Right cardiac atrium (tissue), 5 donors: ENCODE results near the gene FHIT. TPM values are rescaled to one million over a fixed set of nuclear protein-coding genes. Genes with fewer than 3 reads are reported as not detected.
"Not testable (repeated sequence)": the region's sequence is repeated elsewhere in the genome, so short reads cannot be mapped to it uniquely, and the experiment has no call there.

ENCODE experiments used
- ATAC-seq, 2 donors: fragments of 200-7000 bp; cut with Tn5 transposase; one replicate each; pipeline versions ENCODE4 v1.8.0 to v1.9.1; 2020; ENCODE audit warnings: moderate library complexity in 2 of 2, mild to moderate bottlenecking in 1 of 2
- DNase-seq, 3 donors: peaks; one replicate each; pipeline ENCODE4 v3.0.0-alpha.2; 2020
- H3K27ac ChIP-seq: one replicate; pipeline ENCODE4 v1.5.1; 2013; ENCODE audit warnings: mild to moderate bottlenecking, low read length, control low read depth, moderate library complexity
- H3K27me3 ChIP-seq: one replicate; pipeline ENCODE4 v1.6.1; 2013; ENCODE audit not compliant: control insufficient read depth, insufficient read depth
- H3K4me1 ChIP-seq: one replicate; pipeline ENCODE4 v1.6.1; 2013; ENCODE audit warnings: low read length; ENCODE audit not compliant: control insufficient read depth, insufficient read depth
- H3K4me3 ChIP-seq: one replicate; pipeline ENCODE4 v1.5.1; 2013; ENCODE audit warnings: low read length, control low read depth
- H3K9me3 ChIP-seq: one replicate; pipeline ENCODE4 v1.6.1; 2013; ENCODE audit warnings: low read length; ENCODE audit not compliant: control insufficient read depth
- WGBS: extraction: QIAGEN DNeasy Blood & Tissue Kit; methylation state at CpG from one replicate; pipeline ENCODE4 v1.1.7; 2013; 5-methylcytosine and 5-hydroxymethylcytosine counted together
- intact Hi-C, 4 donors: fragments of 100-400 bp; cut with DNase I; formaldehyde crosslinking; loops; one replicate each; pipeline versions ENCODE4 v1.11.0 to v1.14.0; 2022 to 2023
- polyA plus RNA-seq: library from polyadenylated mRNA; stranded (reverse); fragments of 200-250 nt; gene quantifications from one replicate; pipeline ENCODE4 v1.2.3, GENCODE V29; 2013
- total RNA-seq, 4 donors: library from RNA; stranded (reverse); fragmentation: NEBNext Ultra II Directional; extraction: Animal tissue kit (Norgen Biotek cat#: 25700); gene quantifications; one replicate each; pipeline ENCODE4 v1.2.1, GENCODE V29; 2021
- donor health status: healthy with polysubstance abuse.
- donor health status: DM: no; HTN: yes; CAD: no.
- donor health status: DM: no; HTN: no; CAD: no.
- donor health status: DM: no; HTN: yes; CAD: no; lungs with severe emphysema.
- donor health status: DM: yes; HTN: yes; CAD: no.

Gene FHIT
- total and polyA plus RNA-seq, 5 donors = 16.5 to 25.8 (median 21.4) TPM

GRCh38 chr3:59810606-59811005, 1440.6 kb downstream of the FHIT start:
- 70% methylated on average over 2 of the region's 2 CpGs for WGBS
- intact Hi-C loops = no loop called here
- Histone ChIP-seq H3K27me3 (no peaks in the 10 kb centered on the region), H3K4me3 (no peak overlapping the region), H3K27ac (no peak overlapping the region), H3K9me3 (no peaks in the 10 kb centered on the region), H3K4me1 (peaks cover 6% of the 10 kb centered on the region)
- no peak for ATAC-seq
- DNase-seq = no peak

GRCh38 chr3:59809710-59810444, 1441.4 kb downstream of the FHIT start:
- no peaks in the 10 kb centered on the region for H3K9me3 ChIP-seq
- no peak overlapping the region for H3K4me3 ChIP-seq
- peaks cover 6% of the 10 kb centered on the region for H3K4me1 ChIP-seq
- no peaks in the 10 kb centered on the region for H3K27me3 ChIP-seq
- intact Hi-C loops = no loop called here
- DNase-seq (no peak), ATAC-seq (peak in 1 of 2 donors; percentile 62)
- WGBS = 62% methylated on average over 8 of the region's 8 CpGs
- no peak overlapping the region for H3K27ac ChIP-seq

GRCh38 chr3:59809016-59809415, 1442.2 kb downstream of the FHIT start:
- no peaks in the 10 kb centered on the region for H3K27me3 ChIP-seq
- 67% methylated on average over 4 of the region's 4 CpGs for WGBS
- no peak overlapping the region for H3K4me3 ChIP-seq
- no peak for ATAC-seq
- H3K9me3 ChIP-seq = no peaks in the 10 kb centered on the region
- DNase-seq = no peak
- no peak overlapping the region for H3K27ac ChIP-seq
- intact Hi-C loops = no loop called here
- H3K4me1 ChIP-seq = peaks cover 6% of the 10 kb centered on the region

- no peak for ATAC-seq
- 88% methylated on average over 7 of the region's 7 CpGs for WGBS
Observed at GRCh38 chr3:59808446-59808845, 1442.8 kb downstream of the FHIT start.

GRCh38 chr3:59803268-59803667, 1448.0 kb downstream of the FHIT start:
- Histone ChIP-seq H3K9me3 (no peaks in the 10 kb centered on the region), H3K4me1 (no peaks in the 10 kb centered on the region), H3K4me3 (no peak overlapping the region), H3K27ac (no peak overlapping the region), H3K27me3 (no peaks in the 10 kb centered on the region)
- WGBS = 88% methylated on average over 11 of the region's 11 CpGs
- intact Hi-C loops = no loop called here
- DNase-seq (no peak), ATAC-seq (no peak)

More at GRCh38 chr3:59808446-59808845, 1442.8 kb downstream of the FHIT start:
- no peak for DNase-seq
- Histone ChIP-seq H3K27ac (no peak overlapping the region), H3K9me3 (no peaks in the 10 kb centered on the region), H3K27me3 (no peaks in the 10 kb centered on the region), H3K4me1 (peaks cover 6% of the 10 kb centered on the region), H3K4me3 (no peak overlapping the region)
- intact Hi-C loops = no loop called here

GRCh38 chr3:59802453-59802852, 1448.8 kb downstream of the FHIT start:
- H3K4me1 ChIP-seq, H3K27me3 ChIP-seq, intact Hi-C loops, ATAC-seq, H3K27ac ChIP-seq, DNase-seq, H3K9me3 ChIP-seq, H3K4me3 ChIP-seq: not testable (repeated sequence)
- 89% methylated on average over 5 of the region's 5 CpGs for WGBS

GRCh38 chr3:59802045-59802444, 1449.2 kb downstream of the FHIT start:
- H3K9me3 ChIP-seq = no peaks in the 10 kb centered on the region
- H3K4me3 ChIP-seq = no peak overlapping the region
- no peak overlapping the region for H3K27ac ChIP-seq
- no peak for DNase-seq
- no peak for ATAC-seq
- H3K27me3 ChIP-seq = no peaks in the 10 kb centered on the region
- intact Hi-C loops = no loop called here
- WGBS = 88% methylated on average over 2 of the region's 2 CpGs
- H3K4me1 ChIP-seq = no peaks in the 10 kb centered on the region

GRCh38 chr3:59800481-59800880, 1450.8 kb downstream of the FHIT start:
- H3K27ac ChIP-seq = no peak overlapping the region
- no peak overlapping the region for H3K4me3 ChIP-seq
- no peaks in the 10 kb centered on the region for H3K27me3 ChIP-seq
- ATAC-seq = no peak
- 70% methylated on average over 2 of the region's 2 CpGs for WGBS
- DNase-seq = no peak
- no peaks in the 10 kb centered on the region for H3K4me1 ChIP-seq
- no peaks in the 10 kb centered on the region for H3K9me3 ChIP-seq
- intact Hi-C loops = no loop called here

GRCh38 chr3:59798372-59799086, 1452.7 kb downstream of the FHIT start:
- no peaks in the 10 kb centered on the region for H3K4me1 ChIP-seq
- intact Hi-C loops = no loop called here
- DNase-seq (no peak), ATAC-seq (no peak)
- no peak overlapping the region for H3K4me3 ChIP-seq
- WGBS = 86% methylated on average over 6 of the region's 6 CpGs
- H3K27me3 ChIP-seq = no peaks in the 10 kb centered on the region
- H3K27ac ChIP-seq = no peak overlapping the region
- H3K9me3 ChIP-seq = no peaks in the 10 kb centered on the region

GRCh38 chr3:59797533-59797932, 1453.7 kb downstream of the FHIT start:
- intact Hi-C loops = no loop called here
- no peaks in the 10 kb centered on the region for H3K9me3 ChIP-seq
- ATAC-seq (no peak), DNase-seq (no peak)
- H3K27ac ChIP-seq = no peak overlapping the region
- H3K27me3 ChIP-seq = no peaks in the 10 kb centered on the region
- H3K4me1 ChIP-seq = no peaks in the 10 kb centered on the region
- no peak overlapping the region for H3K4me3 ChIP-seq
- 92% methylated on average over 5 of the region's 5 CpGs for WGBS

- H3K4me1 ChIP-seq = no peaks in the 10 kb centered on the region
- 51% methylated on average over 2 of the region's 2 CpGs for WGBS
- DNase-seq = no peak
- no peak for ATAC-seq
- H3K27ac ChIP-seq = no peak overlapping the region
- H3K9me3 ChIP-seq = no peaks in the 10 kb centered on the region
- intact Hi-C loops = no loop called here
- H3K4me3 ChIP-seq = no peak overlapping the region
- H3K27me3 ChIP-seq = no peaks in the 10 kb centered on the region
Observed at GRCh38 chr3:59796456-59796855, 1454.8 kb downstream of the FHIT start.
